ENCODE data around the gene RTL1.

The RTL1 gene

GRCh38 chr14:100862793-100863192, 40.7 kb downstream of the RTL1 start:
- DNase-seq (ENCODE audit: extremely low read depth, insufficient read length): no peak
- Histone ChIP-seq H3K27me3 (replicated peaks; ENCODE audit: control insufficient read depth, insufficient read depth, low read length) (no peaks in the 10 kb centered on the region), H3K36me3 (ENCODE audit: control insufficient read depth, insufficient read depth, low read length) (no peaks in the 10 kb centered on the region), H3K4me3 (replicated peaks; ENCODE audit: low read depth, low read length) (no peak overlapping the region)
- no peak for TF ChIP-seq CTCF (IDR thresholded peaks at IDR 0.05; ENCODE audit: insufficient read depth, low read length, poor library complexity, severe bottlenecking)

- DNase-seq (ENCODE audit: extremely low read depth, insufficient read length): no peak
- no peak overlapping the region for H3K4me3 ChIP-seq (replicated peaks; ENCODE audit: low read depth, low read length)
- H3K36me3 ChIP-seq (ENCODE audit: control insufficient read depth, insufficient read depth, low read length): no peaks in the 10 kb centered on the region
- H3K27me3 ChIP-seq (replicated peaks; ENCODE audit: control insufficient read depth, insufficient read depth, low read length): no peaks in the 10 kb centered on the region
- TF ChIP-seq CTCF (IDR thresholded peaks at IDR 0.05; ENCODE audit: insufficient read depth, low read length, poor library complexity, severe bottlenecking): no peak
Observed at GRCh38 chr14:100862277-100862676, 41.2 kb downstream of the RTL1 start.

- no peak for DNase-seq (ENCODE audit: extremely low read depth, insufficient read length)
- no peaks in the 10 kb centered on the region for H3K27me3 ChIP-seq (replicated peaks; ENCODE audit: control insufficient read depth, insufficient read depth, low read length)
- no peak overlapping the region for H3K4me3 ChIP-seq (replicated peaks; ENCODE audit: low read depth, low read length)
- no peak for TF ChIP-seq CTCF (IDR thresholded peaks at IDR 0.05; ENCODE audit: insufficient read depth, low read length, poor library complexity, severe bottlenecking)
- no peaks in the 10 kb centered on the region for H3K36me3 ChIP-seq (ENCODE audit: control insufficient read depth, insufficient read depth, low read length)
Observed at GRCh38 chr14:100861937-100862247, 41.6 kb downstream of the RTL1 start.

GRCh38 chr14:100861188-100861936, 42.2 kb downstream of the RTL1 start:
- Histone ChIP-seq H3K27me3 (replicated peaks; ENCODE audit: control insufficient read depth, insufficient read depth, low read length) (no peaks in the 10 kb centered on the region), H3K36me3 (ENCODE audit: control insufficient read depth, insufficient read depth, low read length) (no peaks in the 10 kb centered on the region), H3K4me3 (replicated peaks; ENCODE audit: low read depth, low read length) (no peak overlapping the region)
- DNase-seq (ENCODE audit: extremely low read depth, insufficient read length): no peak
- TF ChIP-seq CTCF (IDR thresholded peaks at IDR 0.05; ENCODE audit: insufficient read depth, low read length, poor library complexity, severe bottlenecking): no peak

GRCh38 chr14:100860556-100861187, 42.9 kb downstream of the RTL1 start:
- DNase-seq (ENCODE audit: extremely low read depth, insufficient read length): no peak
- H3K4me3 ChIP-seq (replicated peaks; ENCODE audit: low read depth, low read length): no peak overlapping the region
- H3K27me3 ChIP-seq (replicated peaks; ENCODE audit: control insufficient read depth, insufficient read depth, low read length): no peaks in the 10 kb centered on the region
- no peaks in the 10 kb centered on the region for H3K36me3 ChIP-seq (ENCODE audit: control insufficient read depth, insufficient read depth, low read length)
- TF ChIP-seq CTCF (IDR thresholded peaks at IDR 0.05; ENCODE audit: insufficient read depth, low read length, poor library complexity, severe bottlenecking): no peak

Data from GM06990 (cell line).